GM18505 (cell line): ENCODE data around the gene KCNIP1.

Source experiments
- ATAC-seq: cut with Tn5 transposase; IDR thresholded peaks from one replicate; pipeline ENCODE4 v1.9.1; 2021; ENCODE audit not compliant: unreplicated experiment
- POLR2A ChIP-seq: IDR thresholded peaks from 4 replicates; pipeline ENCODE4 v1.6.1; 2011; ENCODE audit warnings: borderline replicate concordance; ENCODE audit not compliant: insufficient read depth, insufficient read length; ENCODE audit errors: extremely low read depth

KCNIP1 gene

DNA sequence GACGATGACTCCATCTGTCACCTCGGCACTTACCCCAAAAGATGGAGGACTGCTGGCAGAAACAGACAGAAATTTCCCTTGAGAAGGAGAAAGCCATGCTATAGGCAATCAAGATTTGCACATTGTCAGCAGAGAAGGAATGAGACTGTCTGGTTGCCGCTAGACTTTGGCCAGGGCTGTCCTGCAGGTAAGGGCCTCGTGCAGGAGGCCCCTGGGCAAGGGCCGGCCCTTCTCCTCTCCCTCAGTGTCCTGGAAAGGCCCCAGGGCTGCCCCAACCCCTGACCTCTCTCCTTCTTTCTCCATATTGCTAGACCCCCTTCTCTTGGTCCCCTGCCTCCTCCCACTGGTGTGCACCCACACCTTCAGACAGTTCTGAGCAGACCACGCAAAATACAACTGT lies 14.6 kb upstream of the KCNIP1 start:
- no peak for ATAC-seq
- no peak for TF ChIP-seq POLR2A

DNA sequence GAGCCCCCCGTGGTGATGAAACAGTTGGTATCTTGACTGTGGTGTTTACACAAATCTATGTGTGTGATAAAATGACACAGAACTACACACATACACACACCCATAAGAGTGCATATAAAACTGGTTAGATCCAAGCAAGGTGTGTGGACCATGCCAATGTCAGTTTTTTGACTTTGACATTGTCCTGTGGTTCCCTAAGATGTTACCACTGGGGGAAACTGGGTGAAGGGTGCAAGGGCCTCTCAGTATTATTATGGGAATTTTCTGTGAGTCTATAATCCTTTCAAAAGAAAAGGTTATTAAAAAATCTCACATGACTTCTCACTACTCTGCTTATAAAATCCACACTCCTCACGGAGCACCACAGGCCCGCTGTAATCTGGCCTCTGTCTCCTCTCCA lies 13.4 kb upstream of the KCNIP1 start:
- no peak for ATAC-seq
- no peak for TF ChIP-seq POLR2A

DNA sequence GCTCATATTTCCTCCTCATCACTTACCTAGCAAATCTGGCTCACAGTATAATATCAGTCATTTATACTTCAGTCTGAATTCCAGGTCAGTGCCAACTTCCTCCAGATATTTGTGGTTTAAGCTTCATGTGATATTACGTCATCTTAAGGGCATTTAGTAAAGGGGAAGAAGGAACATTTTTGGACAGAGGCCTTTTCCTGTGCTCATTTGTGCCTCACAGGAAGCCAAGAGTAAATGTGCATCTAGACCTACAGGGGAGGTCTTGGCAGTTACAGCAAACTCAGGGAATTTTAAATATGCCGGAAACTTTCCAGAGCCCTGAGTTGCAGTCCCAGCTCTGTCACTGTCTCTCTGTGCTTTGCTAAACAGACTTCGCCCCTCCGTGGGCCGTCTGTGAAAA lies 12.3 kb upstream of the KCNIP1 start:
- ATAC-seq, result no peak
- no peak for TF ChIP-seq POLR2A

DNA sequence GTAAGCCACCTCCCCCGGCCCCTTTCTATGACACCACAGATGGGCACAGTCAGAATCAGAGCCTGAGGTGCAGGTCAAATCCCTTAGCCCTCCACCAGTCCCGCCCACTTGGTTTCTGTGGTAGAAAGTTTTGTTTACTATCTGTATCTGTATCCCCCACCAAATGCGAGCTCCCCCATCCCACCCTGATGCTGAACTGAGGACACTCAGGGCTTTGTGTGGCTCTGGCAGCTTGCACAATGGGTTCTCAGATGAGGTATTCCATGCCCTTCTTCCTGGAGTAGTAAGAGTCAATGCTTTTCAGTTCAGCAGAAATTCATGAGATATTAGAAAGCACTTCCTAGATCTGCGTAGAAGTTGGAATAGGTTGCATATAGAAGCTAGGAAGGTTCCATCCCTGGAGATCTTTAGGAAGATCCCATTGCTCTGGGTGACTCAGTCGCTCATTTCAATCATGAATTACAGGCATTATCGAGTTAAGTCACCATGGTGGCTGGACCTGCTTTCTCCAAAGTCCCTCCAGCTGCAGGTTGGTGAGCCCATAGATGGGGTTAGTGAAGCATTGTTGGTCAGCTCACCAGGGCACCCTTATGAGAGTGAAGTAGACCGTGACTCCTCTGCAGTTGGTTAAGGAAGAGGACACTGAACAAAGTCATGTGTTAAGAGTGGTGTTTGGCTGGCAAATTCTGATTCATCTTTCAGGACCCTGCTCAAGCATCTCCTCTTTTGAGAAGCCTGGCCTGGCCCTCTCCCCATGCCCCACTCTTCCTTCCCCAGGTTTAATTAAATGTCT lies 10.6 kb upstream of the KCNIP1 start:
- no peak for TF ChIP-seq POLR2A
- no peak for ATAC-seq

DNA sequence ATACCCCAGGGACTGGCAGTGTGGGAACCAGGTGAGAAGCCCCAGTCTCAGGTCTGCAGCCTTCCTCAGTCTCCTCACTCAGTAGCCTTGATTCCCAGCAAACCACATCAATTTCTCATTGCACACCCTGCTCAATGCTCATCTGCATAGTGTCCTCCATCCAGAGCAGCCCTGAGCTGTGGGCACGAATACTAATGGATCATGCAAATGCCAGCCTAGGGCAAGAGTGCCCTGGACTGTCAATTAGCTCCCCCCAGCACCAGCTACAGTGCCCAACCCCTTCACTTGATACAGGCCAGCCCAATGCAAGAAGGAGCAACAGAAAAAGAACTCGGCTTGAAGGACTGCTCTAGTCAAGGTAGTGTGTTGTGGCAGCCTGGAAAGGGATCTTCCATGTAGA lies 9.8 kb upstream of the KCNIP1 start:
- no peak for ATAC-seq
- no peak for TF ChIP-seq POLR2A

DNA sequence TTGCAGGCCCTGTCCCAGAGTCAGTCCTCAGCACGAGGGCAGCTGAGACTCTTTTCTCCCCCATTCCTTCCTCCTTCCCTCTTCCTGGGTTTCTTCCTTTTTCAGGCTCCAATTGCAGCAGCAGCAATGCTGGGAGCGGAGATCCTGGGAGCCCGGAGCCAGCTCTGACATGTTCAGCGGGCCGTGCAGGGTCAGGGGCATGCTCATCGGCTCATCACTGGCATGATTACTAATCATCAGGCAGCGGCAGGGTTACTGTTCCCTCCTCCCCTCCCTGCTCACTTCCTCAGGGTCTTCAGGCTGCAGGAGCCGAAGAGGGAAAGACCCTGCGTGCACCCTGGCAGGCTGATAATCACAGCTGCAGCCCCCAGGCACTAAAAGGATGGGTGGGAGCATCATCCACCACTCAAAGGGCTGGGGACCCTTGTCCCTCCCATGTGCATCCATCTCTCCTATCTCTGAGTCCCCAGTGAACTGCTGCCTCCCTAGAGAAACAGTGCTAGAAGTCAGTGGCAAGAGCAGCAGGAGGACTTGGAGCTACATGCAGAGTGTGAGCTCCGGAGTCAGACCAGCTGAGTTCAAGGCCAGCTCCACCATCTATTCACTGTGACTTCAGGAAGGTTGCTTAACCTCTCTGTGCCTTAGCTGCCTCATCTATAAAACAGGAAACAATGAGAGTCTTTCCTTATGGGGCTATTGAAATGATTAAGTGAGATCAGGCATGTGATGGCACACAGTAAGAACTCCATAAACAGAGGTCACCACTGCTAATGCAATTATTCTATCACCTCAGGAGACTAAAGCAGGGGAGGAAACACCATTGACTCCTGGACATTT lies 7.8 kb upstream of the KCNIP1 start:
- TF ChIP-seq POLR2A, result no peak
- no peak for ATAC-seq

DNA sequence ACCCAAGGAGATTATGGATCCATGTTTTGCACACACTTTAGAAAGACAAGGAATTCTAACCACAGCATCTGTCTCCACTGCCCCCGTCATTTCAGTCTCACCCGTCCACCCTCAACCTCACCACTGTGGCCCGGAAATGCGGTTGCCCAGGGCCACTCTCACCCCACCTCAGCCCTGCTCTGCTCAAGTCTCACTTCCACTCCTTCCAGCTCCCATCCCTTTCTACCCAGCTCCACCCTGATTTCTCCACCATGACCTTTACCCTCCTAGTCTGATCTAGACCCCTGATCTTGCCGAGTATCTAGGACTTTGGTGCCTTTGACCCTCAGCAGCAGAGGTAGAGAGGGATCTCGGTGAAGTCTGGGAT lies 7.2 kb upstream of the KCNIP1 start:
- no peak for ATAC-seq
- TF ChIP-seq POLR2A, result no peak

DNA sequence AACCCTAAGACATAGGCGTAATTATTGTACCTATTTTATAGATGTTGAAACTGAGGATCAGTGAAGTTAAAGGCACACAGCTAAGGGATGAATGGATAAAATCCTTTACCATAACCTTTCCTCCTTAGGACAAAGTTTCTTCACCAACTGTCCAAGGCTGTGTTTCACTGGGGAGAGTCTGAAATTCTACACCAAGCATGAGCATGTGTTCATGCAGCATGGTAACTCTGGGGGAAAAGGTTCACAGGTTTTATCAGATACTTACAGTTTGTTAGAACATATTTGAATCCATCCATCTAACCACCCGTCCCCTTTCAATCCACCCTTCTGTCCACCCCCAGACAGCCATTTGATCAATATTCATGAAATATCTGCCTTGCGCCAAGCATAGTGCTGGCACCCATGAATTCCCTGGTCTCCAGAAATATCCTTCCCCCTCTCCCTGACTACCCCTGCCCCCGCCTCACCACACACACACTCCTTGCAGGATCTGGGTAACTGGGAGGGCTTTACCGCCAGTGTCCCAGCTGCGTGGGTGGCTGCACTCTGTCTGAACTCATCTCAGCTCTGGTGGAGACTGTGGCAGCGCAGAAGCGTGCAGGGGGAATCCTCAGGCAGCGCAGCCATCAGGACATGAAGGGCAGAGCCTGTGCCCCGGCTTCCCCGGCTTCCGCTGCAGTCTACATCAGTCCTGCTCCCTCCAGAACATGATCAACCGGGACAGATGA lies 6.3 kb upstream of the KCNIP1 start:
- ATAC-seq, result no peak
- no peak for TF ChIP-seq POLR2A

DNA sequence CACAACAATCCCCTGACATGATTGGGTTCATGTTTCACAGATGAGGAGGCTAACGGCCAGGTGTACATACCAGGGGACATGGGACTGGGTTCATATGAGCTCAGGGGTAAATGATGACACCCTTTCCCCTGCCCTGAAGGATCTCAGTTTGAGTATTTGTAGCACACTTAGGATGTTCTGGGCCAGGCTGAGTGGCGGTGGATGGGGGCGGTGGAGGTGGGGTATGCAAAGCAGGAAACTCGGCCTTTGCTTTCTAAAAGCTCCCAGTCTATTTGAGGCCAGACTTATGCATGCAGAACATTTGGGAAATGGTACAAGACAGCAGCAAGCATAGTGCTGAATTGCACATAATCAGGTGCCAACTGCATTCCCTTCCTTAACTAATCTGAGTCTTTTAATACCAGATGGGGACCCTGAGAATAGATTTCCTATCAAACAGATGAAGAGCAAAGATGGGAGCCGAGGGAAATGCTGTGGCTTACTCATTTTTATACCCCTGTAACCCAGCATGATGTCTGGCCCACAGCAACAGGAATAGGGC lies 4.9 kb upstream of the KCNIP1 start:
- no peak for TF ChIP-seq POLR2A
- ATAC-seq, result no peak

DNA sequence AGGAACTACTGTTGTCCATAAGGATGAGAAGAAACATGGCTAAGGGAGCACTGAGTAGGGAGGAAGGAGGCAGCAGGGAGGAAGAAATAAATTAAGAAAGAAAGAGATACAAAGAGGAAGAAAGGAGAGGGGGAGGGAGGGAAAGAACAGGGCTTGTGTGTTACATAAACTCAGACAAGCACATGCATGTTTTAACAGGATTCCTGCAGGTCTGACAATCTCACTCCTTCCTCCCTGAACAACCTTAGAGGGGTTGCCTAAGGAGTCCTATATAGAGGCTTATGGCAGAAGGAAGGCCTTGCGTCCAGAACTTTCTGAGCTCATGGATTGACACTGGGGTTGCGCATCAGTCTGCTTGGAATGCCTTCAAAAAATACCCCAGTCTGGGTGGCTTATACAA lies 4.2 kb upstream of the KCNIP1 start:
- TF ChIP-seq POLR2A, result no peak
- ATAC-seq, result no peak

DNA sequence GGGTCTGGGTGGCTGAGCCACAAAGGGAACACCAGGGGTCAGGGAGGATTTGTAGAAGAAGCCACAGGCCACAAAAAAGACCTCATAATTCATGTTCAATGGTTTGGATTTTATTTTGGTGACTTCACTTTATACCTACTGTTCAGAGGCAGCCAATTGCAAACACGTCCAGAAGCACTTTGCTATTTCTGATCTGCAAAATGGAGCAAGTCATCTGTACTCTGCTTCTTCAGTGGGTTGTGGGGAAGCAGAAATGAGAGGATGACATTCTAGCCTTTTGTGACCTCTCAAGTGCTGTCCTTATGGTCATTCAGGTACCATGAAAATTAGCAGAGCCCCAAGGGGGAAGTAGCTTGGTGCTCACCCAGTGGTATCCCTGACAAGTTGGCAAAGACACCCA lies 2.5 kb upstream of the KCNIP1 start:
- ATAC-seq, result no peak
- TF ChIP-seq POLR2A, result no peak

DNA sequence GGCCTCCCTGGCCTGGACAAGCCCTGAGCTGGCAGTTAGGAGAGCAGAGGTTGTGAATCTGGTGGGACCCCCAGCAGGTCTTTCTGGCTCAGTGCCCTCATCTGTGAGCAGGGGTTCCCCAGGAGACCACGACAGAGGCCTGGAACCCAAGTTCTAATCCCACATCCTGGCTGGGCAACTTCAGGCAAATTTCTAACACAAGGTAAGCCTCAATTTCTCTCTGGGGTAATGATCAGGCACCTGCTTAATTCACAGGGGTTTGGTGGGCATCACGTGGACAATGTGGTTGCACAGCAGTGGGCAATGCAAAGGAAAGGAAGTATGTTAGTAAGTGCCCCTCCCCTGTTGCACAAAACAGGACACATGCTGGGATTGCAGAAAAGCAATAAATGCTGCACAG lies 1.9 kb upstream of the KCNIP1 start:
- ATAC-seq, result no peak
- TF ChIP-seq POLR2A, result no peak

DNA sequence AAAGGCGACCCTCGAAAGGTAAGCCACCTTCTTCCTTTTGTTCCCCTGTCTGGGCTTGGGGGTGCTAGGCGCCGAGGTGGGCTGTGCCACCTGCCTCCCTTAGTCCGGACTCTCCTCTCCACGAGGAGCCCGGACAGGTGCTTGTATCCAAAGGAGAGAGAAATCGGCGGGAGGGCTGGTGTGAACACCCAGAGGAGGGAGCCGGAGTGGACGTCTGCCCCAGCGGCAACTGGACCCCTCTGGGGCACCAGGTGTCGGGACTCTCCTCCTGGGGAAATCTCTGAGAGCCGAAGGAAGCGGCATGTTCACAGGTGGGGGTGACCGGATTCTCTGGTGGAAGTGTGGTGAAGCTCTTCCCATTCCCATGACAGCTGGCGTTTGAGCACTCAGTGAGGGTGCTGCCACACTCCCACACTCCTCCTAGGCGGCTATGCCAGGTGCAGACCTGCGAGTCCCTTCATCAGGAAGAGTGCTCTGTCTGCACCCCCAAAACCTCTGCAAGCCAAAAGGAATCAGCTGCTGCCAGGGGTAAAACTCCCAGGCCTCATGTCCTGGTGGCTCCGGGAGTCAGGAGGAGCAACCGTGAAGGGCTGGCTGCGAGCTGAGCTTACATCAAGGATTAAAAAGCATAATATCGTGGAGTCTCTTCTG lies 921 bp downstream of the KCNIP1 start:
- TF ChIP-seq POLR2A, result no peak
- no peak for ATAC-seq
